Ascending aorta (tissue), 2 donors: ENCODE measurements around the gene BLMH. TPM values are rescaled to one million over a fixed set of nuclear protein-coding genes. Genes with fewer than 3 reads are reported as not detected.

Experiments used
- DNase-seq, 2 donors: peaks; one replicate each; pipeline ENCODE4 v3.0.0-alpha.2; 2019; ENCODE audit warnings: low spot score in 2 of 2
- H3K27ac ChIP-seq, 2 donors: fragments of 200-600 bp; sonication (generic); one replicate each; pipeline ENCODE4 v1.5.1; 2016 to 2017; ENCODE audit warnings: mild to moderate bottlenecking in 1 of 2
- H3K27me3 ChIP-seq: fragments of 200-600 bp; sonication (generic); one replicate; pipeline ENCODE4 v1.5.1; 2017
- H3K36me3 ChIP-seq, 2 donors: fragments of 200-600 bp; sonication (generic); one replicate each; pipeline ENCODE4 v1.5.1; 2016
- H3K4me1 ChIP-seq, 2 donors: fragments of 200-600 bp; sonication (generic); one replicate each; pipeline ENCODE4 v1.5.1; 2016 to 2017; ENCODE audit warnings: mild to moderate bottlenecking in 1 of 2
- H3K4me3 ChIP-seq, 2 donors: fragments of 200-600 bp; sonication (generic); one replicate each; pipeline ENCODE4 v1.5.1; 2016 to 2017; ENCODE audit warnings: mild to moderate bottlenecking in 1 of 2
- H3K9me3 ChIP-seq, 2 donors: fragments of 200-600 bp; sonication (generic); one replicate each; pipeline ENCODE4 v1.5.1; 2016
- CTCF ChIP-seq, 3 experiments: fragments of 200-600 bp in 2 of 3; fragments of 450-650 bp in 1 of 3; sonication (generic) in 2 of 3; IDR thresholded peaks; one replicate each; pipeline ENCODE4 v1.5.1; 2016 to 2019; ENCODE audit warnings: antibody characterized with exemption in 3 of 3, mild to moderate bottlenecking in 1 of 3, moderate library complexity in 1 of 3
- intact Hi-C: fragments of 100-400 bp; cut with DNase I; formaldehyde crosslinking; loops from one replicate; pipeline ENCODE4 v1.15.1; 2023
- total RNA-seq: library from RNA; depleted of rRNA; stranded (reverse); fragments of >200 nt; gene quantifications from one replicate; pipeline ENCODE4 v1.1.0, GENCODE V29; 2016

BLMH gene
- 6.9 TPM for total RNA-seq

DNA sequence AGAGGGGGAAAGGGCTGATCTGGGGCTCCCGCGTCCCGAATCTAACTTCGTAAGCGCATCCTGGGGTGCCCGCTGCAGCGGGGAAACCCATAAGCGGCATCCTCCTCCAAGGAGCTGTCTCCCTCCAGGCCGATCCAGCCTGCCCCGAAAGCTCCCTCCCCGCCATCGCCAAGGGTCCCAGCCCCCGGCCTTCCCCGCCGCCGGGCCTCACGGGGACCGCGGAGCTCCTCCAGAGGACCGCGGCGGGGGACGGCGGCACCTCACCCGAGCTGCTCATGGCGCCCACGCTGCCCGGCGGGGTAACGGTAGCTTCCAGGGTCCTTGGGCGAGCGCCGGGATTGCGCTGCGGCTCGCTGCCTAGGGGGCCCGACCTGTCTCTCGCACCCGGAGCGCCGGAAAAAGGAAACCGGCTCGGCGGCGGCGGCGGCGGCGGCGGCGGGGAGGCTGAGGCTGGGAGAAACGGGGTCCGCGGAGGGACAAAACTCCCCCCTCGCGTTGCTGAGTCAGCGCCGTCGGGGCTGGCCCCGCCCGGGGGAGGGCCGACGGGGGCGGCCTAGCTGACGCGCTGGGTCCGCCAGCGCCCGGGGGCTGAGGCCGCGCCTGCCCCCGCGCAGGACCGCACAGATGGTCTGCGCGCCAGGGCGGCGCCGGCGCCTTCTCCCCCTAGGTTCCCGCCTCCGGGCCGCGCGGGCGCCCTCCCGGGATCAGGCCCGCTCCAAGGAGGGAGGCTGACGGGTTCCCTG lies at the start of gene BLMH:
TSS of gene BLMH (minus strand) at position 402 of the 743 bp plus-strand sequence. CDS start at position 277, 125 bp downstream.
- peak in 1 of 2 donors; percentile 89 for DNase-seq
- H3K36me3 ChIP-seq, result peaks cover 10 to 18% of the 10 kb centered on the region in 2 donors
- no peaks in the 10 kb centered on the region for H3K27me3 ChIP-seq
- intact Hi-C loops, result loop anchor here (1.0 to 5.0 kb wide), 3 partner anchors 87 to 186 kb away; partner anchors contain the start of genes CPD, GOSR1 and NSRP1
- H3K9me3 ChIP-seq, result no peaks in the 10 kb centered on the region
- peak within 1 kb of the TSS; percentile 91 to 96 for H3K27ac ChIP-seq
- H3K4me1 ChIP-seq, result peaks cover 2 to 19% of the 10 kb centered on the region in 2 donors
- peak within 1 kb of the TSS; percentile 86 for H3K4me3 ChIP-seq
- TF ChIP-seq CTCF (IDR thresholded peaks at IDR 0.05), result no peak

DNA sequence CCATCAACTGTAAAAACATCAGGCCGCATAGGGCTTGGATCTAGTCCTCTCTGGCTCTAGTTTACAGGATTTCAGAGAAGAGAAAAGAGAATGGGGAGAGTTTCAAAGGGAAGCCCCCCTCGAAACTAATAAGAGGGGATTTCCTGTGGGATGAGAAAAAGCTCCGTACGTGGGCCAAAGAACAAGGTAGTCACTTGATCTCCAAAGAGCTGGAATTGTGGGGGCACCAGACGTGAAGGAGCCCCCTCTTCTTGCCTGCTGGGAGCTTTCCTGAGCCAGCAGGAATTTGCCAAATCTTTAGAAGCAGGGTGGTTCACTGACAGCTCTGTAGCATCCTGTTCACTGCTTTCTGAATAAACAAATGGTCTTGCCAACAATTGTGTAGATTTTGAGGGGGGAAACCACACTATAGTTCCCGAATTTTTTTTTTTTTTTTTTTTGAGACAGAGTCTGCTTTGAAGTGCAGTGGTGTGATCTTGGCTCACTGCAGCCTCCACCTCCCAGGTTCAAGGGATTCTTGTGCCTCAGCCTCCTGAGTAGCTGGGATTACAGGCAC lies 49.1 kb upstream of the BLMH start:
- Histone ChIP-seq H3K27ac (peak overlapping the region in 1 of 2 donors; percentile 1), H3K4me3 (no peak overlapping the region), H3K27me3 (no peaks in the 10 kb centered on the region), H3K4me1 (peaks cover 0 to 4% of the 10 kb centered on the region in 2 donors), H3K9me3 (no peaks in the 10 kb centered on the region), H3K36me3 (no peaks in the 10 kb centered on the region)
- no peak for DNase-seq
- no peak for TF ChIP-seq CTCF (IDR thresholded peaks at IDR 0.05)
- intact Hi-C loops, result loop anchor here (2.0 to 5.0 kb wide), 2 partner anchors 38 to 106 kb away; partner anchors contain the start of gene CPD

DNA sequence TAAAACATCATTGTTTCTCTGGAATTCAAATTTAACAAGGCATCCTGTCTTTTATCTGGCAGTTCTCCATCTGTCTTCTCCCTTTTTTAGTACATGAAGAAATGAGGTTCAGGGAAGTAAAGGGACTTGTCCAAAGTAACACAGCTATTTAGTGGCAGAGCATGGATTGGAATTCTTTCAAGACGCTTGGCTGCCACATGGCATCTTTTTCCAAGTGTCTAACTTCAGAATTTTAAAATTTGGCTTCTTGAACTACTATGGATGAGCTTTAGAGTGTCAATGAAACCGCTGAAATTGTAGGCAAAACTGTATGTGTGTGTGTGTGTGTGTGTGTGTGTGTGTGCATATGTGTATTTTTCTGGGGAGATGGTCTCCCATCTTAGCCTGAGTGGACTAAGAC lies 47.3 kb upstream of the BLMH start:
- TF ChIP-seq CTCF (IDR thresholded peaks at IDR 0.05), result no peak
- H3K9me3 ChIP-seq, result no peaks in the 10 kb centered on the region
- no peak overlapping the region for H3K4me3 ChIP-seq
- no peak for DNase-seq
- peaks cover 0 to 2% of the 10 kb centered on the region in 2 donors for H3K4me1 ChIP-seq
- H3K36me3 ChIP-seq, result no peaks in the 10 kb centered on the region
- intact Hi-C loops, result no loop called here
- no peak overlapping the region for H3K27ac ChIP-seq
- no peaks in the 10 kb centered on the region for H3K27me3 ChIP-seq

DNA sequence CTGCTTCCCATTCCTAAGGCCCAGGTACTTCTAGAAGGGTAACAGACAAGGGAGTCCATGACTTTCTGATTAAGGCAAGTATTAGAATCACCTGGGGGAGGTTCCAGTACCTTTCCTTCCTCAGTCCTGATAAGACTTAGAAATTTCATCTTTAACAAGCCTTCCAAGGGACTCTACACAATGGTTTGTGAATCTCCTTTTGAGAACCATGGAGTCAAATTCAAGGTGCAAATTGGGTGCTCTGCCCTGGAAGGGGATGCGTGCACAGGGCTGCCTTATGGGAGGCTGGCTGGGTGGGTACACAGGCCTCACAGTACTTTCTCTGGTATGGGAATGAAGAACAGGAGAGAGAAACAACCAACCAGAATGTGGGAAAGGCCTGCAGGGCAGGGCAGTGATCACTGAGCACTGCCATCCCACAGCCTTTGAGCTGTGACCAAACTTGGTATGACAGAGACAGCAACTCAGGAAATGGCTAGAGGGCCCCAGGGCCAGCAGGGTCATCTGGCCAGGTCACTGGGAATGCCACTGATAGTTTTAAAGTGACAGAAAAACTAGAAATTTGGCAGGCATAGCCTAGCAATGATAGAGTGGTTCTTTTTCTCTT lies 45.8 kb upstream of the BLMH start:
- no peaks in the 10 kb centered on the region for H3K27me3 ChIP-seq
- no peak overlapping the region for H3K27ac ChIP-seq
- no peak for TF ChIP-seq CTCF (IDR thresholded peaks at IDR 0.05)
- no peak overlapping the region for H3K4me3 ChIP-seq
- no peaks in the 10 kb centered on the region for H3K9me3 ChIP-seq
- H3K4me1 ChIP-seq, result no peaks in the 10 kb centered on the region
- intact Hi-C loops, result loop anchor here (2.0 kb wide), 1 partner anchor 233 kb away; no protein-coding TSS in a partner anchor
- no peaks in the 10 kb centered on the region for H3K36me3 ChIP-seq
- DNase-seq, result no peak

- no peaks in the 10 kb centered on the region for H3K4me1 ChIP-seq
- no peaks in the 10 kb centered on the region for H3K27me3 ChIP-seq
- TF ChIP-seq CTCF (IDR thresholded peaks at IDR 0.05), result peak in 2 of 3 experiments; percentile 20 to 59
- no peak overlapping the region for H3K27ac ChIP-seq
- intact Hi-C loops, result loop anchor here (2.0 kb wide), 1 partner anchor 232 kb away; no protein-coding TSS in a partner anchor
- no peaks in the 10 kb centered on the region for H3K9me3 ChIP-seq
- no peak overlapping the region for H3K4me3 ChIP-seq
- no peaks in the 10 kb centered on the region for H3K36me3 ChIP-seq
- no peak for DNase-seq
Observed at GRCh38 chr17:30336369-30337171, 44.8 kb upstream of the BLMH start.
